ENCODE data around the gene MARCHF2.
"Not testable (repeated sequence)": the region's sequence is repeated elsewhere in the genome, so short reads cannot be mapped to it uniquely, and the experiment has no call there.

The MARCHF2 gene

GRCh38 chr19:8387688-8388611, 25.2 kb upstream of the MARCHF2 start:
- DNase-seq: no peak

- no peak for DNase-seq
These were observed 24.5 kb upstream of the MARCHF2 start for GRCh38 chr19:8388612-8388958.

GRCh38 chr19:8389891-8390616, 23.1 kb upstream of the MARCHF2 start, which contains the start of gene RAB11B:
RAB11B (plus strand) TSS chr19:8390360; CDS start chr19:8390417, 57 bp downstream.
- DNase-seq: peak; percentile 97

GRCh38 chr19:8390617-8390981, 22.5 kb upstream of the MARCHF2 start:
- peak; percentile 88 for DNase-seq

- DNase-seq: no peak
These were observed 21.7 kb upstream of the MARCHF2 start for GRCh38 chr19:8391198-8392016.

- DNase-seq: no peak
These were observed 21.0 kb upstream of the MARCHF2 start for GRCh38 chr19:8392017-8392591.

- DNase-seq: no peak
These were observed 19.8 kb upstream of the MARCHF2 start for GRCh38 chr19:8393192-8393870.

GRCh38 chr19:8393871-8394250, 19.2 kb upstream of the MARCHF2 start:
- DNase-seq: no peak

GRCh38 chr19:8395621-8396082, 17.5 kb upstream of the MARCHF2 start:
- no peak for DNase-seq

GRCh38 chr19:8396185-8396562, 16.9 kb upstream of the MARCHF2 start:
- DNase-seq: no peak

- peak; percentile 67 for DNase-seq
These were observed 16.4 kb upstream of the MARCHF2 start for GRCh38 chr19:8396563-8397203.

GRCh38 chr19:8397271-8397670, 15.8 kb upstream of the MARCHF2 start:
- DNase-seq: no peak

GRCh38 chr19:8397746-8398310, 15.3 kb upstream of the MARCHF2 start:
- DNase-seq: no peak

- DNase-seq: no peak
These were observed 14.8 kb upstream of the MARCHF2 start for GRCh38 chr19:8398311-8398771.

GRCh38 chr19:8399681-8400188, 13.4 kb upstream of the MARCHF2 start:
- DNase-seq: no peak

GRCh38 chr19:8401981-8402411, 11.1 kb upstream of the MARCHF2 start:
- DNase-seq: no peak

GRCh38 chr19:8403098-8403819, 9.8 kb upstream of the MARCHF2 start:
- DNase-seq: no peak

- DNase-seq: no peak
These were observed 9.3 kb upstream of the MARCHF2 start for GRCh38 chr19:8403820-8404109.

GRCh38 chr19:8404391-8405151, 8.5 kb upstream of the MARCHF2 start:
- no peak for DNase-seq

- not testable (repeated sequence) for DNase-seq
These were observed 2.4 kb upstream of the MARCHF2 start for GRCh38 chr19:8410718-8411117.
